GM12878 (cell line): ENCODE data around the gene TRIM4.
"Not testable (repeated sequence)": the region's sequence is repeated elsewhere in the genome, so short reads cannot be mapped to it uniquely, and the experiment has no call there.

Experiments used
- ATF7 ChIP-seq: fragments of 450-650 bp; IDR thresholded peaks from 2 replicates; pipeline ENCODE4 v1.6.1; 2016; ENCODE audit warnings: low read depth, mild to moderate bottlenecking
- MTA3 ChIP-seq: IDR thresholded peaks from 2 replicates; pipeline ENCODE4 v1.6.1; 2012; ENCODE audit warnings: low read length, inconsistent platforms, borderline replicate concordance
- NR2C2 ChIP-seq: IDR thresholded peaks from 2 replicates; pipeline ENCODE4 v1.6.1; 2011; ENCODE audit warnings: borderline replicate concordance, low read depth; ENCODE audit not compliant: control insufficient read depth, insufficient read length
- POLR2A ChIP-seq: IDR thresholded peaks from 2 replicates; pipeline ENCODE4 v1.6.1; 2011; ENCODE audit warnings: low read depth, mild to moderate bottlenecking, low read length
- SPI1 ChIP-seq: IDR thresholded peaks from 2 replicates; pipeline ENCODE4 v1.6.1; 2011; ENCODE audit warnings: low read depth, mild to moderate bottlenecking, low read length, moderate library complexity, borderline replicate concordance; ENCODE audit not compliant: insufficient read depth
- SRF ChIP-seq, 2 experiments: IDR thresholded peaks; 2 replicates each; pipeline ENCODE4 v1.6.1; 2011; ENCODE audit warnings: low read depth in 2 of 2, low read length in 2 of 2, mild to moderate bottlenecking in 1 of 2, moderate library complexity in 1 of 2
- TBL1XR1 ChIP-seq: IDR thresholded peaks from 2 replicates; pipeline ENCODE4 v1.6.1; 2012; ENCODE audit warnings: low read depth, low read length, improper control_type of control experiment
- ZNF207 ChIP-seq: fragments of 450-650 bp; IDR thresholded peaks from 2 replicates; pipeline ENCODE4 v1.6.1; 2014; ENCODE audit warnings: antibody characterized with exemption, mild to moderate bottlenecking, borderline replicate concordance
- ZZZ3 ChIP-seq: IDR thresholded peaks from 2 replicates; pipeline ENCODE4 v1.6.1; 2011; ENCODE audit warnings: low read depth; ENCODE audit not compliant: control insufficient read depth, insufficient read length
- TF ChIP-seq, protein P1 (sequence below): IDR thresholded peaks from 2 replicates; pipeline ENCODE4 v1.6.1; 2012; ENCODE audit warnings: low read depth, low read length, improper control_type of control experiment
- TF ChIP-seq, protein P2 (sequence below), 3 experiments: IDR thresholded peaks in 2 of 3; conservative IDR thresholded peaks in 1 of 3; 2 replicates each; pipeline ENCODE4 v1.5.1; 2011; ENCODE audit warnings: low read depth in 3 of 3, low read length in 3 of 3, mild to moderate bottlenecking in 3 of 3, control low read depth in 2 of 3, moderate library complexity in 2 of 3, inconsistent platforms in 1 of 3, mixed read lengths in 1 of 3; ENCODE audit not compliant: control insufficient read depth in 2 of 3, insufficient read depth in 1 of 3; ENCODE audit errors: extremely low read depth in 1 of 3

DNA sequence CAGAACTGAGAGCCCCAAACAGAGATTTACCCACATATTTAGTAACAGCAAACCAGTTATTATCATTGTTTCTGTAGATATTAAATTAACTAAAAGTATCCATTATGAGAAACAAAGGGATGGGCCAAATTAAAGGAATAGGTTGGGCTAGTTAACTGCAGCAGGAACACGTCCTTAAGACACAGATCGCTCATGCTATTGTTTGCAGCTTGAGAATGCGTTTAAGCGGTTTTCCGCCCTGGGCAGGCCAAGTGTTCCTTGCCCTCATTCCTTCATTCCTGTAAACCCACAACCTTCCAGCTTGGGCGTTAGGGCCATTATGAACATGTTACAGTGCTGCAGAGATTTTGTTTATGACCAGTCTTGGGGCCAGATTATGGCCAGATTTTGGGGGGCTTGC, 31.5 kb upstream of the TRIM4 start:
- TF ChIP-seq, protein P1, sequence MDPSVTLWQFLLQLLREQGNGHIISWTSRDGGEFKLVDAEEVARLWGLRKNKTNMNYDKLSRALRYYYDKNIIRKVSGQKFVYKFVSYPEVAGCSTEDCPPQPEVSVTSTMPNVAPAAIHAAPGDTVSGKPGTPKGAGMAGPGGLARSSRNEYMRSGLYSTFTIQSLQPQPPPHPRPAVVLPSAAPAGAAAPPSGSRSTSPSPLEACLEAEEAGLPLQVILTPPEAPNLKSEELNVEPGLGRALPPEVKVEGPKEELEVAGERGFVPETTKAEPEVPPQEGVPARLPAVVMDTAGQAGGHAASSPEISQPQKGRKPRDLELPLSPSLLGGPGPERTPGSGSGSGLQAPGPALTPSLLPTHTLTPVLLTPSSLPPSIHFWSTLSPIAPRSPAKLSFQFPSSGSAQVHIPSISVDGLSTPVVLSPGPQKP: not testable (repeated sequence)
- TF ChIP-seq ZZZ3; ZNF207; SRF (IDR thresholded peaks at IDR 0.05; ENCODE audit: low read depth in 2 of 2, low read length in 2 of 2); NR2C2; ATF7; MTA3; TBL1XR1; POLR2A; SPI1: not testable (repeated sequence)
- TF ChIP-seq, protein P2, sequence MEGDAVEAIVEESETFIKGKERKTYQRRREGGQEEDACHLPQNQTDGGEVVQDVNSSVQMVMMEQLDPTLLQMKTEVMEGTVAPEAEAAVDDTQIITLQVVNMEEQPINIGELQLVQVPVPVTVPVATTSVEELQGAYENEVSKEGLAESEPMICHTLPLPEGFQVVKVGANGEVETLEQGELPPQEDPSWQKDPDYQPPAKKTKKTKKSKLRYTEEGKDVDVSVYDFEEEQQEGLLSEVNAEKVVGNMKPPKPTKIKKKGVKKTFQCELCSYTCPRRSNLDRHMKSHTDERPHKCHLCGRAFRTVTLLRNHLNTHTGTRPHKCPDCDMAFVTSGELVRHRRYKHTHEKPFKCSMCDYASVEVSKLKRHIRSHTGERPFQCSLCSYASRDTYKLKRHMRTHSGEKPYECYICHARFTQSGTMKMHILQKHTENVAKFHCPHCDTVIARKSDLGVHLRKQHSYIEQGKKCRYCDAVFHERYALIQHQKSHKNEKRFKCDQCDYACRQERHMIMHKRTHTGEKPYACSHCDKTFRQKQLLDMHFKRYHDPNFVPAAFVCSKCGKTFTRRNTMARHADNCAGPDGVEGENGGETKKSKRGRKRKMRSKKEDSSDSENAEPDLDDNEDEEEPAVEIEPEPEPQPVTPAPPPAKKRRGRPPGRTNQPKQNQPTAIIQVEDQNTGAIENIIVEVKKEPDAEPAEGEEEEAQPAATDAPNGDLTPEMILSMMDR (IDR thresholded peaks at IDR 0.05 in 2 of 3, conservative IDR thresholded peaks at IDR 0.05 in 1 of 3; ENCODE audit: control insufficient read depth in 2 of 3, extremely low read depth in 1 of 3, insufficient read depth in 1 of 3, low read depth in 3 of 3, low read length in 3 of 3): not testable (repeated sequence)
